Measurements from ENCODE around the gene PTGIS.

Gene PTGIS

GRCh38 chr20:49584418-49585382 lies 16.8 kb upstream of the PTGIS start:
- ChIA-PET POLR2A (no interaction called here), CTCF (interaction anchor here (1.0 to 1.4 kb wide), 2 partner anchors 24 to 323 kb away, joined by 3 read pairs; no protein-coding TSS in a partner anchor)
- TF ChIP-seq FOXA1 (IDR thresholded peaks at IDR 0.05) (no peak), SP1 (IDR thresholded peaks at IDR 0.05) (no peak), SUZ12 (IDR thresholded peaks at IDR 0.05) (no peak), TARDBP (IDR thresholded peaks at IDR 0.05) (no peak), ARNT (IDR thresholded peaks at IDR 0.05) (no peak), ELF4 (IDR thresholded peaks at IDR 0.05) (no peak), HDGF (IDR thresholded peaks at IDR 0.05; ENCODE audit: borderline replicate concordance) (no peak), ZNF384 (IDR thresholded peaks at IDR 0.05) (no peak)
- no peak for DNase-seq (ENCODE audit: extremely low spot score)

- no peak for DNase-seq (ENCODE audit: extremely low spot score)
- ChIA-PET CTCF (interaction anchor here (1.0 to 1.4 kb wide), 2 partner anchors 25 to 324 kb away, joined by 3 read pairs; no protein-coding TSS in a partner anchor), POLR2A (no interaction called here)
- TF ChIP-seq LEF1 (IDR thresholded peaks at IDR 0.05; ENCODE audit: borderline replicate concordance) (no peak), SUZ12 (IDR thresholded peaks at IDR 0.05) (no peak), ELF4 (IDR thresholded peaks at IDR 0.05) (no peak), PKNOX1 (IDR thresholded peaks at IDR 0.05) (no peak), ARNT (IDR thresholded peaks at IDR 0.05) (no peak), L3MBTL2 (conservative IDR thresholded peaks at IDR 0.05) (no peak), CTBP1 (IDR thresholded peaks at IDR 0.05; ENCODE audit: borderline replicate concordance) (no peak), ZNF384 (IDR thresholded peaks at IDR 0.05) (no peak), TARDBP (IDR thresholded peaks at IDR 0.05) (no peak), NFRKB (IDR thresholded peaks at IDR 0.05) (no peak), HDGF (IDR thresholded peaks at IDR 0.05; ENCODE audit: borderline replicate concordance) (no peak), FOXK2 (IDR thresholded peaks at IDR 0.05) (no peak), FOXA1 (IDR thresholded peaks at IDR 0.05) (no peak), FOXM1 (IDR thresholded peaks at IDR 0.05; ENCODE audit: borderline replicate concordance) (no peak), SP1 (IDR thresholded peaks at IDR 0.05) (no peak)
Observed at GRCh38 chr20:49583669-49584417, 15.9 kb upstream of the PTGIS start.

- DNase-seq (ENCODE audit: extremely low spot score): no peak
- TF ChIP-seq PKNOX1 (IDR thresholded peaks at IDR 0.05) (no peak), FOXK2 (IDR thresholded peaks at IDR 0.05) (no peak), ELF4 (IDR thresholded peaks at IDR 0.05) (no peak), HDGF (IDR thresholded peaks at IDR 0.05; ENCODE audit: borderline replicate concordance) (no peak), BHLHE40 (IDR thresholded peaks at IDR 0.05; ENCODE audit: borderline replicate concordance) (no peak), FOXM1 (IDR thresholded peaks at IDR 0.05; ENCODE audit: borderline replicate concordance) (no peak), LEF1 (IDR thresholded peaks at IDR 0.05; ENCODE audit: borderline replicate concordance) (no peak), TARDBP (IDR thresholded peaks at IDR 0.05) (no peak), CTBP1 (IDR thresholded peaks at IDR 0.05; ENCODE audit: borderline replicate concordance) (no peak), NFRKB (IDR thresholded peaks at IDR 0.05) (no peak), SUZ12 (IDR thresholded peaks at IDR 0.05) (no peak), FOXA1 (IDR thresholded peaks at IDR 0.05) (no peak)
- CTCF ChIA-PET: no interaction called here
- POLR2A ChIA-PET: no interaction called here
Observed at GRCh38 chr20:49583343-49583668, 15.4 kb upstream of the PTGIS start.

GRCh38 chr20:49582413-49583334 lies 14.7 kb upstream of the PTGIS start:
- TF ChIP-seq HDGF (IDR thresholded peaks at IDR 0.05; ENCODE audit: borderline replicate concordance) (no peak), L3MBTL2 (conservative IDR thresholded peaks at IDR 0.05) (no peak), LEF1 (IDR thresholded peaks at IDR 0.05; ENCODE audit: borderline replicate concordance) (no peak), BHLHE40 (IDR thresholded peaks at IDR 0.05; ENCODE audit: borderline replicate concordance) (no peak), NFRKB (IDR thresholded peaks at IDR 0.05) (no peak), FOXM1 (IDR thresholded peaks at IDR 0.05; ENCODE audit: borderline replicate concordance) (no peak)
- CTCF ChIA-PET: no interaction called here
- POLR2A ChIA-PET: no interaction called here
- no peak for DNase-seq (ENCODE audit: extremely low spot score)

GRCh38 chr20:49581482-49581881 lies 13.5 kb upstream of the PTGIS start:
- ChIA-PET POLR2A (no interaction called here), CTCF (no interaction called here)
- no peak for DNase-seq (ENCODE audit: extremely low spot score)
- no peak for TF ChIP-seq TARDBP (IDR thresholded peaks at IDR 0.05)
- TF ChIP-seq L3MBTL2 (conservative IDR thresholded peaks at IDR 0.05): no peak
- TF ChIP-seq NFRKB (IDR thresholded peaks at IDR 0.05): no peak
- TF ChIP-seq FOXM1 (IDR thresholded peaks at IDR 0.05; ENCODE audit: borderline replicate concordance): no peak
- TF ChIP-seq SUZ12 (IDR thresholded peaks at IDR 0.05): no peak
- TF ChIP-seq BHLHE40 (IDR thresholded peaks at IDR 0.05; ENCODE audit: borderline replicate concordance): no peak

- TF ChIP-seq TARDBP (IDR thresholded peaks at IDR 0.05): no peak
- no peak for TF ChIP-seq SP1 (IDR thresholded peaks at IDR 0.05)
- TF ChIP-seq ZNF384 (IDR thresholded peaks at IDR 0.05): no peak
- no peak for TF ChIP-seq PKNOX1 (IDR thresholded peaks at IDR 0.05)
- no peak for TF ChIP-seq NFRKB (IDR thresholded peaks at IDR 0.05)
- no peak for TF ChIP-seq HDGF (IDR thresholded peaks at IDR 0.05; ENCODE audit: borderline replicate concordance)
- TF ChIP-seq SUZ12 (IDR thresholded peaks at IDR 0.05): no peak
- TF ChIP-seq L3MBTL2 (conservative IDR thresholded peaks at IDR 0.05): no peak
- no peak for TF ChIP-seq LEF1 (IDR thresholded peaks at IDR 0.05; ENCODE audit: borderline replicate concordance)
- ChIA-PET CTCF (no interaction called here), POLR2A (no interaction called here)
- no peak for DNase-seq (ENCODE audit: extremely low spot score)
Observed at GRCh38 chr20:49580813-49581174, 12.9 kb upstream of the PTGIS start.

Measured in HEK293T (cell line).